Measurements from ENCODE around the gene SNAPIN. TPM values are rescaled to one million over a fixed set of nuclear protein-coding genes. Genes with fewer than 3 reads are reported as not detected.

Gene SNAPIN
- polyA plus RNA-seq, 1 donor (not counting 4 experiments of a cell fraction or from before 2014, with no cell fraction given): 49.4 TPM

DNA sequence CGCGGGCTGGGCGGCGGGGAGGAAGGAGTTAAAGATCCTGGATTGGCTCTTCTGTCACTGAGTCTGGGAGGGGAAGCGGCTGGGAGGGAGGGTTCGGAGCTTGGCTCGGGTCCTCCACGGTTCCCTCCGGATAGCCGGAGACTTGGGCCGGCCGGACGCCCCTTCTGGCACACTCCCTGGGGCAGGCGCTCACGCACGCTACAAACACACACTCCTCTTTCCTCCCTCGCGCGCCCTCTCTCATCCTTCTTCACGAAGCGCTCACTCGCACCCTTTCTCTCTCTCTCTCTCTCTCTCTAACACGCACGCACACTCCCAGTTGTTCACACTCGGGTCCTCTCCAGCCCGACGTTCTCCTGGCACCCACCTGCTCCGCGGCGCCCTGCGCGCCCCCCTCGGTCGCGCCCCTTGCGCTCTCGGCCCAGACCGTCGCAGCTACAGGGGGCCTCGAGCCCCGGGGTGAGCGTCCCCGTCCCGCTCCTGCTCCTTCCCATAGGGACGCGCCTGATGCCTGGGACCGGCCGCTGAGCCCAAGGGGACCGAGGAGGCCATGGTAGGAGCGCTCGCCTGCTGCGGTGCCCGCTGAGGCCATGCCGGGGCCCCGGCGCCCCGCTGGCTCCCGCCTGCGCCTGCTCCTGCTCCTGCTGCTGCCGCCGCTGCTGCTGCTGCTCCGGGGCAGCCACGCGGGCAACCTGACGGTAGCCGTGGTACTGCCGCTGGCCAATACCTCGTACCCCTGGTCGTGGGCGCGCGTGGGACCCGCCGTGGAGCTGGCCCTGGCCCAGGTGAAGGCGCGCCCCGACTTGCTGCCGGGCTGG lies 20.2 kb downstream of the SNAPIN start, which contains the start of gene NPR1:
TSS of gene NPR1 (plus strand) at position 170 of the 818 bp plus-strand sequence. CDS start at position 591, 421 bp downstream.
- DNase-seq (ENCODE audit: low read depth, low spot score) (no peak), FAIRE-seq (no peak)
- H3K9me1 ChIP-seq (ENCODE audit: control insufficient read depth, extremely low read depth, insufficient read depth, low read length): no peaks in the 10 kb centered on the region
- peaks cover 9% of the 10 kb centered on the region for H3K4me1 ChIP-seq (ENCODE audit: control insufficient read depth, extremely low read depth, insufficient read depth, low read length)
- H3K27me3 ChIP-seq (ENCODE audit: control insufficient read depth, extremely low read depth, insufficient read depth, low read length): peaks cover 42% of the 10 kb centered on the region
- no peaks in the 10 kb centered on the region for H3K36me3 ChIP-seq (ENCODE audit: control insufficient read depth in 2 of 2, extremely low read depth in 1 of 2, insufficient read depth in 2 of 2, low read length in 2 of 2)
- dilution Hi-C loops (cut with MboI; ENCODE audit: extremely low pct_ligation_motif_present, low sequenced_read_pairs): no loop called here
- H3K4me3 ChIP-seq (ENCODE audit: control insufficient read depth in 2 of 3, extremely low read depth in 1 of 3, insufficient read depth in 2 of 3, low read depth in 1 of 3, low read length in 3 of 3): peak within 1 kb of the TSS; percentile 8 to 54 (median 48)
- H3K4me2 ChIP-seq (ENCODE audit: control insufficient read depth, extremely low read depth, insufficient read depth, low read depth, low read length): peak within 1 kb of the TSS; percentile 74
- peak within 1 kb of the TSS; percentile 56 for H2AFZ ChIP-seq (ENCODE audit: control insufficient read depth, low read length)
- H4K20me1 ChIP-seq (ENCODE audit: control insufficient read depth, extremely low read depth, insufficient read depth, low read length): no peaks in the 10 kb centered on the region
- H3K9ac ChIP-seq (ENCODE audit: control insufficient read depth, extremely low read depth, insufficient read depth, low read length): no peak within 1 kb of the TSS
- no peak within 1 kb of the TSS for H3K27ac ChIP-seq (ENCODE audit: control insufficient read depth, insufficient read depth, low read length)
- H3K9me3 ChIP-seq (ENCODE audit: control insufficient read depth, low read depth, low read length): no peaks in the 10 kb centered on the region
- H3K79me2 ChIP-seq (ENCODE audit: control insufficient read depth, insufficient read depth, low read length): no peaks in the 10 kb centered on the region
- TF ChIP-seq EZH2 (IDR thresholded peaks at IDR 0.05; ENCODE audit: low read length): peak; percentile 89
- TF ChIP-seq, protein P1, sequence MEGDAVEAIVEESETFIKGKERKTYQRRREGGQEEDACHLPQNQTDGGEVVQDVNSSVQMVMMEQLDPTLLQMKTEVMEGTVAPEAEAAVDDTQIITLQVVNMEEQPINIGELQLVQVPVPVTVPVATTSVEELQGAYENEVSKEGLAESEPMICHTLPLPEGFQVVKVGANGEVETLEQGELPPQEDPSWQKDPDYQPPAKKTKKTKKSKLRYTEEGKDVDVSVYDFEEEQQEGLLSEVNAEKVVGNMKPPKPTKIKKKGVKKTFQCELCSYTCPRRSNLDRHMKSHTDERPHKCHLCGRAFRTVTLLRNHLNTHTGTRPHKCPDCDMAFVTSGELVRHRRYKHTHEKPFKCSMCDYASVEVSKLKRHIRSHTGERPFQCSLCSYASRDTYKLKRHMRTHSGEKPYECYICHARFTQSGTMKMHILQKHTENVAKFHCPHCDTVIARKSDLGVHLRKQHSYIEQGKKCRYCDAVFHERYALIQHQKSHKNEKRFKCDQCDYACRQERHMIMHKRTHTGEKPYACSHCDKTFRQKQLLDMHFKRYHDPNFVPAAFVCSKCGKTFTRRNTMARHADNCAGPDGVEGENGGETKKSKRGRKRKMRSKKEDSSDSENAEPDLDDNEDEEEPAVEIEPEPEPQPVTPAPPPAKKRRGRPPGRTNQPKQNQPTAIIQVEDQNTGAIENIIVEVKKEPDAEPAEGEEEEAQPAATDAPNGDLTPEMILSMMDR (optimal IDR thresholded peaks at IDR 0.05 in 1 of 3, IDR thresholded peaks at IDR 0.05 in 1 of 3, conservative IDR thresholded peaks at IDR 0.05 in 1 of 3; ENCODE audit: extremely low read depth in 1 of 3, insufficient read depth in 2 of 3, low read length in 3 of 3): no peak

DNA sequence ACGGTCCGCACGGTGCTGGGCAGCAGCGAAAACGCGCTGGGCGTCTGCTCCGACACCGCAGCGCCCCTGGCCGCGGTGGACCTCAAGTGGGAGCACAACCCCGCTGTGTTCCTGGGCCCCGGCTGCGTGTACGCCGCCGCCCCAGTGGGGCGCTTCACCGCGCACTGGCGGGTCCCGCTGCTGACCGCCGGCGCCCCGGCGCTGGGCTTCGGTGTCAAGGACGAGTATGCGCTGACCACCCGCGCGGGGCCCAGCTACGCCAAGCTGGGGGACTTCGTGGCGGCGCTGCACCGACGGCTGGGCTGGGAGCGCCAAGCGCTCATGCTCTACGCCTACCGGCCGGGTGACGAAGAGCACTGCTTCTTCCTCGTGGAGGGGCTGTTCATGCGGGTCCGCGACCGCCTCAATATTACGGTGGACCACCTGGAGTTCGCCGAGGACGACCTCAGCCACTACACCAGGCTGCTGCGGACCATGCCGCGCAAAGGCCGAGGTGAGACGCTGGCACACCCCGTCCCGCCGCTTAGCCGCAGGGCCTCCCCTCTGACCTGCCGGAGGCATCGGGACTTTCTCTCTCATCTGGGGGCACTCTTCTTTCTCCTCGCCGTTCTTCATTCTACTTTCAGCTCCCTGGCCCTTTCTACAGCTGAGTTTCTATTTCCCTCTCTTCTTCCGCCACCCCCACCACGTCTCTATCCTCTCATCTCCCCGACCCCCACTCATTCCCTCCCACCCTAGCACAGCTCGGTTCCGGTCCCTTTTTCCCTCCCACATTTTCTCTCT lies 21.0 kb downstream of the SNAPIN start:
- Histone ChIP-seq H3K79me2 (ENCODE audit: control insufficient read depth, insufficient read depth, low read length) (no peaks in the 10 kb centered on the region), H3K4me2 (ENCODE audit: control insufficient read depth, extremely low read depth, insufficient read depth, low read depth, low read length) (peak overlapping the region; percentile 74), H3K36me3 (ENCODE audit: control insufficient read depth in 2 of 2, extremely low read depth in 1 of 2, insufficient read depth in 2 of 2, low read length in 2 of 2) (no peaks in the 10 kb centered on the region), H2AFZ (ENCODE audit: control insufficient read depth, low read length) (peak overlapping the region; percentile 56), H3K9ac (ENCODE audit: control insufficient read depth, extremely low read depth, insufficient read depth, low read length) (no peak overlapping the region), H3K27me3 (ENCODE audit: control insufficient read depth, extremely low read depth, insufficient read depth, low read length) (peaks cover 42% of the 10 kb centered on the region), H3K4me3 (ENCODE audit: control insufficient read depth in 2 of 3, extremely low read depth in 1 of 3, insufficient read depth in 2 of 3, low read depth in 1 of 3, low read length in 3 of 3) (peak overlapping the region in 2 of 3 experiments; percentile 48 to 54), H3K9me1 (ENCODE audit: control insufficient read depth, extremely low read depth, insufficient read depth, low read length) (no peaks in the 10 kb centered on the region), H3K27ac (ENCODE audit: control insufficient read depth, insufficient read depth, low read length) (no peak overlapping the region), H3K4me1 (ENCODE audit: control insufficient read depth, extremely low read depth, insufficient read depth, low read length) (peaks cover 11% of the 10 kb centered on the region), H3K9me3 (ENCODE audit: control insufficient read depth, low read depth, low read length) (no peaks in the 10 kb centered on the region), H4K20me1 (ENCODE audit: control insufficient read depth, extremely low read depth, insufficient read depth, low read length) (no peaks in the 10 kb centered on the region)
- TF ChIP-seq EZH2 (IDR thresholded peaks at IDR 0.05; ENCODE audit: low read length): no peak
- TF ChIP-seq, protein P1 (optimal IDR thresholded peaks at IDR 0.05 in 1 of 3, IDR thresholded peaks at IDR 0.05 in 1 of 3, conservative IDR thresholded peaks at IDR 0.05 in 1 of 3; ENCODE audit: extremely low read depth in 1 of 3, insufficient read depth in 2 of 3, low read length in 3 of 3): peak in 1 of 3 experiments; percentile 9
- dilution Hi-C loops (cut with MboI; ENCODE audit: extremely low pct_ligation_motif_present, low sequenced_read_pairs): loop anchor here (10.0 kb wide), 1 partner anchor 65 kb away; no protein-coding TSS in a partner anchor
- DNase-seq (ENCODE audit: low read depth, low spot score) (no peak), FAIRE-seq (no peak)

Data from keratinocyte (primary cell).